ENCODE data around the gene ERGIC2. TPM values are rescaled to one million over a fixed set of nuclear protein-coding genes. Genes with fewer than 3 reads are reported as not detected.

The ERGIC2 gene
- total RNA-seq, 1 donor from 2014 or later, result 74.4 TPM

- no peak for DNase-seq (ENCODE audit: low spot score)
- H3K4me3 Mint-ChIP-seq (ENCODE audit: unreplicated experiment), result no peak overlapping the region
- peaks cover 9% of the 10 kb centered on the region for H3K36me3 Mint-ChIP-seq (ENCODE audit: low read depth)
- peaks cover 34% of the 10 kb centered on the region for H3K4me1 Mint-ChIP-seq (ENCODE audit: low read depth)
- peaks cover 17% of the 10 kb centered on the region for H3K9me3 Mint-ChIP-seq (ENCODE audit: low read depth)
- no peaks in the 10 kb centered on the region for H3K27me3 Mint-ChIP-seq (ENCODE audit: low read depth)
- H3K27ac Mint-ChIP-seq (ENCODE audit: unreplicated experiment), result no peak overlapping the region
- TF ChIP-seq CTCF (IDR thresholded peaks at IDR 0.05), result no peak
Observed at GRCh38 chr12:29288031-29288430, 92.9 kb downstream of the ERGIC2 start.

- H3K9me3 Mint-ChIP-seq (ENCODE audit: low read depth), result peaks cover 17% of the 10 kb centered on the region
- H3K27ac Mint-ChIP-seq (ENCODE audit: unreplicated experiment), result no peak overlapping the region
- DNase-seq (ENCODE audit: low spot score), result no peak
- H3K27me3 Mint-ChIP-seq (ENCODE audit: low read depth), result no peaks in the 10 kb centered on the region
- peaks cover 9% of the 10 kb centered on the region for H3K36me3 Mint-ChIP-seq (ENCODE audit: low read depth)
- H3K4me3 Mint-ChIP-seq (ENCODE audit: unreplicated experiment), result no peak overlapping the region
- no peak for TF ChIP-seq CTCF (IDR thresholded peaks at IDR 0.05)
- peaks cover 37% of the 10 kb centered on the region for H3K4me1 Mint-ChIP-seq (ENCODE audit: low read depth)
Observed at GRCh38 chr12:29287622-29288021, 93.3 kb downstream of the ERGIC2 start.

Other genes starting within 250 kb of the ERGIC2 start
- gene FAR2, start 231.9 kb downstream of the ERGIC2 start, total RNA-seq, result 11.1 to 19.6 TPM (median 19.3 TPM) in 3 replicates
- 0.20 to 0.89 TPM (median 0.72 TPM) in 3 replicates for gene OVCH1, start 116.5 kb upstream of the ERGIC2 start, total RNA-seq